ENCODE data around the gene NRP1. TPM values are rescaled to one million over a fixed set of nuclear protein-coding genes. Genes with fewer than 3 reads are reported as not detected.
A peak's percentile ranks its signal among the peaks of the same experiment; 100 is the strongest.

NRP1 gene
- total and polyA plus RNA-seq, 2 donors (not counting 3 experiments of a cell fraction or from before 2014, with no cell fraction given) = 122 to 306 TPM

DNA sequence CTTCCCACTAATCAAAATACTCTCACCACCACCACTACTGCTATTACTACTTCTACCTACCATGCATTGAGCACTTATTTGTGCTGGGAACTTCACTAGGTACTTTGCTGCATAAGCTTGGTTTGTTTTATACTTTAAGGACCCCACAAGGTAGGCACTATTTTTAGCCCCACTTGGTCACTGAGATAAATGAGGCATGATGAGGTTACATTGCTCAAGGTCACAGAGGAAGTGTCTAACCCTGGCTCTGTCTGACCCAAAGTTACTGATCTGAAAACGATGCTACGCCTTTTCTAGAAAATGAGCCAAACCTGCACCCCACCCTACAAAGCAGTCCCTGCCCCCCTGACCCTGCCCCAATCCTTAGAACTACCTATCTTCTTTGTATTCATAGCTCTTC is 35.6 kb downstream of the NRP1 start:
- H3K4me2 ChIP-seq (ENCODE audit: insufficient read depth, low read length) = no peak overlapping the region
- H3K27ac ChIP-seq (ENCODE audit: insufficient read depth, low read depth, low read length) = no peak overlapping the region
- peaks cover 99% of the 10 kb centered on the region for H3K79me2 ChIP-seq (ENCODE audit: control insufficient read depth, insufficient read depth, low read length)
- peaks cover 18% of the 10 kb centered on the region for H3K4me1 ChIP-seq (ENCODE audit: control insufficient read depth, extremely low read depth, insufficient read depth, low read length)
- no peaks in the 10 kb centered on the region for H3K9me1 ChIP-seq (replicated peaks; ENCODE audit: control insufficient read depth, extremely low read depth, insufficient read depth, low read length)
- no TSS peak for BruUV-seq (replicated peaks)
- ChIA-PET CTCF (no interaction called here), POLR2A (no interaction called here)
- H3K9me3 ChIP-seq (replicated peaks; ENCODE audit: control insufficient read depth, insufficient read depth, low read length) = no peaks in the 10 kb centered on the region
- H3K9ac ChIP-seq (replicated peaks; ENCODE audit: extremely low read depth, insufficient read depth, low read length) = no peak overlapping the region
- no peaks in the 10 kb centered on the region for H4K20me1 ChIP-seq (replicated peaks; ENCODE audit: control insufficient read depth, extremely low read depth, insufficient read depth, low read length)
- no peak for TF ChIP-seq MYC (IDR thresholded peaks at IDR 0.05; ENCODE audit: low read depth, low read length)
- TF ChIP-seq GATA2 (IDR thresholded peaks at IDR 0.05; ENCODE audit: insufficient read depth, insufficient read length, low read depth, low read length) = no peak
- no peak for TF ChIP-seq FOS (IDR thresholded peaks at IDR 0.05; ENCODE audit: borderline replicate concordance, insufficient read depth, low read length)
- TF ChIP-seq, protein P1, sequence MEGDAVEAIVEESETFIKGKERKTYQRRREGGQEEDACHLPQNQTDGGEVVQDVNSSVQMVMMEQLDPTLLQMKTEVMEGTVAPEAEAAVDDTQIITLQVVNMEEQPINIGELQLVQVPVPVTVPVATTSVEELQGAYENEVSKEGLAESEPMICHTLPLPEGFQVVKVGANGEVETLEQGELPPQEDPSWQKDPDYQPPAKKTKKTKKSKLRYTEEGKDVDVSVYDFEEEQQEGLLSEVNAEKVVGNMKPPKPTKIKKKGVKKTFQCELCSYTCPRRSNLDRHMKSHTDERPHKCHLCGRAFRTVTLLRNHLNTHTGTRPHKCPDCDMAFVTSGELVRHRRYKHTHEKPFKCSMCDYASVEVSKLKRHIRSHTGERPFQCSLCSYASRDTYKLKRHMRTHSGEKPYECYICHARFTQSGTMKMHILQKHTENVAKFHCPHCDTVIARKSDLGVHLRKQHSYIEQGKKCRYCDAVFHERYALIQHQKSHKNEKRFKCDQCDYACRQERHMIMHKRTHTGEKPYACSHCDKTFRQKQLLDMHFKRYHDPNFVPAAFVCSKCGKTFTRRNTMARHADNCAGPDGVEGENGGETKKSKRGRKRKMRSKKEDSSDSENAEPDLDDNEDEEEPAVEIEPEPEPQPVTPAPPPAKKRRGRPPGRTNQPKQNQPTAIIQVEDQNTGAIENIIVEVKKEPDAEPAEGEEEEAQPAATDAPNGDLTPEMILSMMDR (IDR thresholded peaks at IDR 0.05; ENCODE audit: extremely low read depth in 1 of 2, insufficient read depth in 1 of 2, low read depth in 1 of 2, low read length in 2 of 2) = no peak
- TF ChIP-seq POLR2A (IDR thresholded peaks at IDR 0.05; ENCODE audit: low read depth, low read length) = no peak
- TF ChIP-seq POLR2AphosphoS5 (IDR thresholded peaks at IDR 0.05; ENCODE audit: insufficient read depth, low read depth, low read length) = no peak
- dilution Hi-C loops (cut with MboI; ENCODE audit: extremely low pct_ligation_motif_present, low sequenced_read_pairs) = no loop called here
- intact Hi-C loops (cut with micrococcal nuclease) = no loop called here
- FAIRE-seq = peak; percentile 31
- no peak overlapping the region for H3K4me3 ChIP-seq (replicated peaks in 1 of 3; ENCODE audit: insufficient read depth in 1 of 3, low read depth in 1 of 3, low read length in 3 of 3)
- no peak for DNase-seq (ENCODE audit: low read depth, low spot score)
- H3K27me3 ChIP-seq (ENCODE audit: control insufficient read depth in 2 of 2, insufficient read depth in 2 of 2, low read length in 2 of 2) = no peaks in the 10 kb centered on the region
- peaks cover 0 to 10% of the 10 kb centered on the region in 2 experiments for H3K36me3 ChIP-seq (ENCODE audit: control insufficient read depth in 2 of 2, extremely low read depth in 1 of 2, insufficient read depth in 2 of 2, low read length in 2 of 2)
- no peak overlapping the region for H2AFZ ChIP-seq (ENCODE audit: low read depth, low read length)

DNA sequence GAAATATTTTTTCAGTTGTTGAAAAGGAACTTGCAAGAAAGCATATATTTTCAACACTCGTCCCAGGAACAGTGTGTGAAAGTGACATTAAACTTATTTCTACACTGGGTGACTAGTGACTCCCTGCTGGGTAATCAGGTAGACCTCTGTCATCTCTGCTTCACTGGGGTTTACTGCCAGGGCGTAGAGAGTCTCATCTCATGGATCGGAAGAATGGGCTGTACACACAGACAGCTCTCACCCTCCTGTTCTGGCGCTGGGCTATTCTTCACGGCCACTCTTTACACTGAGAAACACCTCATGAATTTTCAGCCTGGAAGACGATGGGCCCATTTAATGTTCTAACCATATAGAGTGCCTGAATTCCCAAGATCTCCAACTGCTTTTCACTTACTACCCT is 36.4 kb downstream of the NRP1 start:
- peaks cover 0 to 10% of the 10 kb centered on the region in 2 experiments for H3K36me3 ChIP-seq (ENCODE audit: control insufficient read depth in 2 of 2, extremely low read depth in 1 of 2, insufficient read depth in 2 of 2, low read length in 2 of 2)
- H3K79me2 ChIP-seq (ENCODE audit: control insufficient read depth, insufficient read depth, low read length) = peaks cover 99% of the 10 kb centered on the region
- TF ChIP-seq, protein P2, sequence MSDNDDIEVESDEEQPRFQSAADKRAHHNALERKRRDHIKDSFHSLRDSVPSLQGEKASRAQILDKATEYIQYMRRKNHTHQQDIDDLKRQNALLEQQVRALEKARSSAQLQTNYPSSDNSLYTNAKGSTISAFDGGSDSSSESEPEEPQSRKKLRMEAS (IDR thresholded peaks at IDR 0.05; ENCODE audit: insufficient read depth, insufficient read length) = no peak
- TF ChIP-seq MYC (IDR thresholded peaks at IDR 0.05; ENCODE audit: low read depth, low read length) (no peak), EZH2 (IDR thresholded peaks at IDR 0.05; ENCODE audit: borderline replicate concordance, low read depth, low read length, severe bottlenecking) (no peak), GATA2 (IDR thresholded peaks at IDR 0.05; ENCODE audit: insufficient read depth, insufficient read length, low read depth, low read length) (no peak)
- H3K4me2 ChIP-seq (ENCODE audit: insufficient read depth, low read length) = no peak overlapping the region
- dilution Hi-C loops (cut with MboI; ENCODE audit: extremely low pct_ligation_motif_present, low sequenced_read_pairs) = no loop called here
- peak; percentile 60 for FAIRE-seq
- no peaks in the 10 kb centered on the region for H4K20me1 ChIP-seq (replicated peaks; ENCODE audit: control insufficient read depth, extremely low read depth, insufficient read depth, low read length)
- H3K9ac ChIP-seq (replicated peaks; ENCODE audit: extremely low read depth, insufficient read depth, low read length) = no peak overlapping the region
- DNase-seq (ENCODE audit: low read depth, low spot score) = no peak
- no peak overlapping the region for H3K4me3 ChIP-seq (replicated peaks in 1 of 3; ENCODE audit: insufficient read depth in 1 of 3, low read depth in 1 of 3, low read length in 3 of 3)
- no peaks in the 10 kb centered on the region for H3K9me3 ChIP-seq (replicated peaks; ENCODE audit: control insufficient read depth, insufficient read depth, low read length)
- H3K9me1 ChIP-seq (replicated peaks; ENCODE audit: control insufficient read depth, extremely low read depth, insufficient read depth, low read length) = no peaks in the 10 kb centered on the region
- ChIA-PET CTCF (no interaction called here), POLR2A (interaction anchor here (0.6 kb wide), 1 partner anchor 115 kb away, joined by 8 read pairs; no protein-coding TSS in a partner anchor)
- H3K27ac ChIP-seq (ENCODE audit: insufficient read depth, low read depth, low read length) = no peak overlapping the region
- BruUV-seq (replicated peaks) = no TSS peak
- H2AFZ ChIP-seq (ENCODE audit: low read depth, low read length) = no peak overlapping the region
- H3K4me1 ChIP-seq (ENCODE audit: control insufficient read depth, extremely low read depth, insufficient read depth, low read length) = peaks cover 22% of the 10 kb centered on the region
- H3K27me3 ChIP-seq (ENCODE audit: control insufficient read depth in 2 of 2, insufficient read depth in 2 of 2, low read length in 2 of 2) = no peaks in the 10 kb centered on the region
- intact Hi-C loops (cut with micrococcal nuclease) = no loop called here

All from endothelial cell of umbilical vein (primary cell).